ENCODE data around the gene PARVA.

PARVA gene

DNA sequence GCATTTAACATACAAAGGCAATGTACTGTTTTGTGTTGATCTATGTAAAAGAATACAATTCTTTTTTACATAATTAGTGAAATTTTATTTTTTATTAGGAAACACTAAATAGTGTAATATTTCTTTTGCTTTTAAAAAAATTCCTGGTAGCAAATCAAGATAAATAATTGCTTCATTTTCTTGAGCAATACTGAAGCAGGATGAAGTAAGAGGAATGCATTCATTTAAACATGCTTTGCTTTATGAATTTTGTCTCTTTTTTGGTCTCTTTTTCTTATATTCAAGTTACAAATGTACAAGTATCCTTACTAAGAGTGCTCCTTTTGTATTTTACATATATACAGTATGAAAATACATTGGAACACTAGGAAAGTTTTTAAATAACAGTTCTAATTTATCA is 152.4 kb downstream of the PARVA start:
- no peaks in the 10 kb centered on the region for H3K36me3 Mint-ChIP-seq
- no peak overlapping the region for H3K27ac Mint-ChIP-seq
- H3K27me3 Mint-ChIP-seq = no peaks in the 10 kb centered on the region
- no peak for ATAC-seq (ENCODE audit: low read depth)
- no peaks in the 10 kb centered on the region for H3K9me3 Mint-ChIP-seq
- no peak overlapping the region for H3K4me3 Mint-ChIP-seq
- no peak for DNase-seq (ENCODE audit: low spot score in 2 of 2)
- no peaks in the 10 kb centered on the region for H3K4me1 Mint-ChIP-seq

DNA sequence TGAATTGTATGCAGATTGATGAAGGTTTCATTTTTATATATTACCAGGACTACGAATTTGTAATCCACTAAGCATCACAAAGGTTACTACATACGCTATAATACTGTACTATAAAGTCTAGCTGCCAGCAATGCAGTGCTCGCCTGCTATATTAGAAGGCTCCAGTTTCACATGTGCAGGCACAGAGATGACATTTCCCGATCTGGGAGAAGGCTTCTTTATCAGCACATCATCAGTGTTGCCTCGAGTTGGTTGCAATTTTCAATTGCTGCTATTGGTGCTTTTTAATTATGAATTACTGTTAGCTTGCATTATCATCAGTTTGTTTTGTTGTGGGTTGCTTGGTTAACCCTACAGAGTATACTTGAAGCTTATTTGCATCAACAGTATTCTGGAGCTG is 153.6 kb downstream of the PARVA start:
- H3K9me3 Mint-ChIP-seq = no peaks in the 10 kb centered on the region
- no peak for ATAC-seq (ENCODE audit: low read depth)
- H3K4me1 Mint-ChIP-seq = no peaks in the 10 kb centered on the region
- H3K27me3 Mint-ChIP-seq = no peaks in the 10 kb centered on the region
- no peak overlapping the region for H3K27ac Mint-ChIP-seq
- no peak for DNase-seq (ENCODE audit: low spot score in 2 of 2)
- H3K4me3 Mint-ChIP-seq = no peak overlapping the region
- H3K36me3 Mint-ChIP-seq = no peaks in the 10 kb centered on the region

DNA sequence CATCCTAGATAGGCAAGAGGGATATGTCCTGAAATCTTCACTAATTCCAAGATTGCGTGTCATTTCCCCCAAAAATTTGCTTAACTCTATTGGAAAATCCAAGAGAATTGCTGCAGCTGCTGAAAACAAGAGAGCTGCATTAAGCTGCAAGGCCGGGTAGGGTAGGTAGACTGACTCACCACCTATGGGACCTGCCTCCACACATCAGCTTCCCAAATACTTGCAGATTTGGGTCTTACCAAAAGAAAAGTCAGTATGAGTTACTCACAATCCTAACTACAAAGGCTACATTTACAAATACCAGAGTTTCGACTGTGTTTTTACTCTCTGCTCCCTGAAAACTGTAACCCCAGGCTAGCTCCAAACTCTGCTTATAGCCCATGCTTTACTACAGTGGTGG is 154.3 kb downstream of the PARVA start:
- H3K4me3 Mint-ChIP-seq = no peak overlapping the region
- H3K27me3 Mint-ChIP-seq = peaks cover 4% of the 10 kb centered on the region
- H3K36me3 Mint-ChIP-seq = no peaks in the 10 kb centered on the region
- no peaks in the 10 kb centered on the region for H3K4me1 Mint-ChIP-seq
- H3K27ac Mint-ChIP-seq = no peak overlapping the region
- H3K9me3 Mint-ChIP-seq = no peaks in the 10 kb centered on the region
- ATAC-seq (ENCODE audit: low read depth) = no peak
- no peak for DNase-seq (ENCODE audit: low spot score in 2 of 2)

GRCh38 chr11:12532580-12532979 is 155.2 kb downstream of the PARVA start:
- no peaks in the 10 kb centered on the region for H3K4me1 Mint-ChIP-seq
- H3K9me3 Mint-ChIP-seq = no peaks in the 10 kb centered on the region
- H3K4me3 Mint-ChIP-seq = no peak overlapping the region
- H3K27ac Mint-ChIP-seq = no peak overlapping the region
- no peaks in the 10 kb centered on the region for H3K36me3 Mint-ChIP-seq
- ATAC-seq (ENCODE audit: low read depth) = no peak
- H3K27me3 Mint-ChIP-seq = peaks cover 7% of the 10 kb centered on the region
- DNase-seq (ENCODE audit: low spot score in 2 of 2) = no peak

DNA sequence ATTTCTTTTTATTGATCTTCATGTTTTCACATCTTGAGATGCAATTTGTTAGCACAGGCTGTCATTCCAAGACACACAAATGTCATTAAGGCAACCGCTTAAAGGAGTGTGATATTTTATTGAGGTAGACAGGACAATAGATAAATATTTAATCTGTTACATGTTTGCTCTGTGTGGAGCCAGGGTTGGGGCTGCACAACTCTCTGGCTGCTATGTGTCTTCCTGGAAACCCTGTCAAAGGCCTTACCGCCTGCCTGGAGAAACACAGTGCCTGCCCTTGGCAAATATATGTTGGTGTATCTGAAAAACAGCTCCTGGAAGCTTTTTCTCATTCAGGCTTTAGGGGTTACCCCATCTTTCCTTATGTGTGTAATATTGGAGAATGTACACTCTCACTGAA is 157.2 kb downstream of the PARVA start:
- DNase-seq (ENCODE audit: low spot score in 2 of 2) = no peak
- ATAC-seq (ENCODE audit: low read depth) = no peak
- no peak overlapping the region for H3K27ac Mint-ChIP-seq
- H3K27me3 Mint-ChIP-seq = peaks cover 10% of the 10 kb centered on the region
- no peaks in the 10 kb centered on the region for H3K4me1 Mint-ChIP-seq
- no peak overlapping the region for H3K4me3 Mint-ChIP-seq
- no peaks in the 10 kb centered on the region for H3K36me3 Mint-ChIP-seq
- no peaks in the 10 kb centered on the region for H3K9me3 Mint-ChIP-seq

DNA sequence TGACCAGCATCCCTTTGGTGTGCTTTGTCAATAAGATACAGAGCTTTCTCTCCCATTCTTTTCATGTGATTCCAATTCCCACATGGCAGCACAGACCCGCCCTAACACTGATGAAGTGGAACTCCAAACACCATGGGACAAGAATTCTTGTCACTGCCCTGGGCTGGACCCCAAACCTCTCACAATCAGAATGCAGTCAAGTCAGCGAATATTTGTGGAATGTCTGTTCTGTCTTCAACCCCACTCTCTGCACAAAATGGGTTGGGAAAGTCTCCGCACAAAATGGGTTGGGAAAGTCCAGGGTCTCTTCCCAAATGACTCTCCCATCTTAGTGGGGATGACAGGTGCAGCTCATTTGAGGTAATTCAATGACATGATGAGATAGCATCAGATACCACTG is 157.9 kb downstream of the PARVA start:
- Mint-ChIP-seq H3K4me3 (no peak overlapping the region), H3K27ac (no peak overlapping the region), H3K4me1 (no peaks in the 10 kb centered on the region), H3K36me3 (no peaks in the 10 kb centered on the region), H3K9me3 (no peaks in the 10 kb centered on the region), H3K27me3 (peaks cover 10% of the 10 kb centered on the region)
- ATAC-seq (ENCODE audit: low read depth) (no peak), DNase-seq (ENCODE audit: low spot score in 2 of 2) (no peak)

GRCh38 chr11:12536566-12536965 is 159.2 kb downstream of the PARVA start:
- Mint-ChIP-seq H3K4me1 (no peaks in the 10 kb centered on the region), H3K27ac (no peak overlapping the region), H3K27me3 (peaks cover 10% of the 10 kb centered on the region), H3K9me3 (no peaks in the 10 kb centered on the region), H3K4me3 (no peak overlapping the region), H3K36me3 (no peaks in the 10 kb centered on the region)
- no peak for DNase-seq (ENCODE audit: low spot score in 2 of 2)
- no peak for ATAC-seq (ENCODE audit: low read depth)

GRCh38 chr11:12537778-12538401 is 160.5 kb downstream of the PARVA start:
- Mint-ChIP-seq H3K36me3 (no peaks in the 10 kb centered on the region), H3K9me3 (no peaks in the 10 kb centered on the region)

GRCh38 chr11:12538889-12539421 is 161.6 kb downstream of the PARVA start:
- H3K4me1 Mint-ChIP-seq = no peaks in the 10 kb centered on the region
- ATAC-seq (ENCODE audit: low read depth) (no peak), DNase-seq (ENCODE audit: low spot score in 2 of 2) (no peak)
- peaks cover 15% of the 10 kb centered on the region for H3K27me3 Mint-ChIP-seq
- no peaks in the 10 kb centered on the region for H3K36me3 Mint-ChIP-seq
- no peaks in the 10 kb centered on the region for H3K9me3 Mint-ChIP-seq
- no peak overlapping the region for H3K27ac Mint-ChIP-seq
- no peak overlapping the region for H3K4me3 Mint-ChIP-seq

More at GRCh38 chr11:12537778-12538401, 160.5 kb downstream of the PARVA start:
- no peak overlapping the region for H3K27ac Mint-ChIP-seq
- ATAC-seq (ENCODE audit: low read depth) (no peak), DNase-seq (ENCODE audit: low spot score in 2 of 2) (no peak)
- no peak overlapping the region for H3K4me3 Mint-ChIP-seq
- H3K4me1 Mint-ChIP-seq = no peaks in the 10 kb centered on the region
- peaks cover 10% of the 10 kb centered on the region for H3K27me3 Mint-ChIP-seq

DNA sequence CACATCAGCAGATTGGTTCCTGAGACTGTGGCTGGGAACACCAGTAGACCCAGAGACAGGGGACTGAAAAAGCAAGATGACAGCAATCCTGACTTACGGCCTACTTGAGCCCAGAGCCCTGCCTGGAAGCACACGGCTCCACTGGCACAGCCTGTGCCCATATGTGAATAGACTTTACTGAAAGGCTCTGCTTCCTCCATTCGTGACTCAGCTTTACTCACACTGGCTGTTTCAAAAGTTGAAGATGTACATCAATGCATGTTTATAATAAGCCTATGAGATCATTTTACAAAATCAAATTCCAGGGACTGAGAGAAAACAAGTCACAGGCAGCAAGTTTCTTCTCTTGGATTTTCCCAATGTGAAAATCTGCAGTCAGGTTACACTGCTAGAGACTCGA is 162.2 kb downstream of the PARVA start:
- H3K27me3 Mint-ChIP-seq = peaks cover 15% of the 10 kb centered on the region

DNA sequence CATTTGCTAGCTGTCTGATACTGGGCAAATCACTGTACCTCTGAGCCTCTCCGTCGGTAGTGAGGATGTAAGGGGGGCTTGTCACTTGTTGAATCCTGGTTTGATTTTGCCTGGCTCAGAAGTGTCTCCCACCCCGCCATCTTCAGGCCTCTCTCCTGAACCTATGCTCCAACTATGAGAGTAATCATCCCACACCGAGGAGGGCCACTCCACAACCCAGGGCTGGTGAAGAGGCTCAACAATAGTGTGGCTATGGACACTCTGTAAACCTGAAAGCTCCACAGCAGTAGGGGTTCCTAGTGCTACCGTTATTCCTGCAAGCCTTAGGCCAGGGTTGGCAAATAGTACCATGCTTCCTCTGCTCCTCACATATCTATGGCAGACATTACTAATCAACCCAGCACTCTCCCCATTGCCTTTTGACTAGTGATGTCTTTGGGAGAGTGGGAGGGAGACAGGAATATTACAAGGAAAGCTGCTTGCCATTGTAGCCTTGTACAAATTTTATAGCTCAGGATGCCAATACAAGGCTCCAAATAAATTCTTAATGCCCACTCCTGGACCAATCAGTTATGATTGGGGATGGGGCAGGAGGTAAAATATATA is 162.8 kb downstream of the PARVA start:
- H3K36me3 Mint-ChIP-seq = no peaks in the 10 kb centered on the region
- H3K9me3 Mint-ChIP-seq = no peaks in the 10 kb centered on the region
- H3K4me3 Mint-ChIP-seq = no peak overlapping the region

More for the DNA sequence above, 162.2 kb downstream of the PARVA start:
- Mint-ChIP-seq H3K9me3 (no peaks in the 10 kb centered on the region), H3K36me3 (no peaks in the 10 kb centered on the region), H3K4me1 (no peaks in the 10 kb centered on the region), H3K4me3 (no peak overlapping the region), H3K27ac (no peak overlapping the region)
- ATAC-seq (ENCODE audit: low read depth) (no peak), DNase-seq (ENCODE audit: low spot score in 2 of 2) (no peak)

GRCh38 chr11:12540913-12541582 is 163.7 kb downstream of the PARVA start:
- Mint-ChIP-seq H3K27ac (no peak overlapping the region), H3K9me3 (no peaks in the 10 kb centered on the region), H3K4me1 (no peaks in the 10 kb centered on the region), H3K27me3 (peaks cover 15% of the 10 kb centered on the region), H3K36me3 (no peaks in the 10 kb centered on the region), H3K4me3 (no peak overlapping the region)
- ATAC-seq (ENCODE audit: low read depth) = no peak
- no peak for DNase-seq (ENCODE audit: low spot score in 2 of 2)

More for the DNA sequence above, 162.8 kb downstream of the PARVA start:
- H3K27me3 Mint-ChIP-seq = peaks cover 15% of the 10 kb centered on the region
- DNase-seq (ENCODE audit: low spot score in 2 of 2) (no peak), ATAC-seq (ENCODE audit: low read depth) (no peak)
- H3K27ac Mint-ChIP-seq = no peak overlapping the region
- no peaks in the 10 kb centered on the region for H3K4me1 Mint-ChIP-seq

DNA sequence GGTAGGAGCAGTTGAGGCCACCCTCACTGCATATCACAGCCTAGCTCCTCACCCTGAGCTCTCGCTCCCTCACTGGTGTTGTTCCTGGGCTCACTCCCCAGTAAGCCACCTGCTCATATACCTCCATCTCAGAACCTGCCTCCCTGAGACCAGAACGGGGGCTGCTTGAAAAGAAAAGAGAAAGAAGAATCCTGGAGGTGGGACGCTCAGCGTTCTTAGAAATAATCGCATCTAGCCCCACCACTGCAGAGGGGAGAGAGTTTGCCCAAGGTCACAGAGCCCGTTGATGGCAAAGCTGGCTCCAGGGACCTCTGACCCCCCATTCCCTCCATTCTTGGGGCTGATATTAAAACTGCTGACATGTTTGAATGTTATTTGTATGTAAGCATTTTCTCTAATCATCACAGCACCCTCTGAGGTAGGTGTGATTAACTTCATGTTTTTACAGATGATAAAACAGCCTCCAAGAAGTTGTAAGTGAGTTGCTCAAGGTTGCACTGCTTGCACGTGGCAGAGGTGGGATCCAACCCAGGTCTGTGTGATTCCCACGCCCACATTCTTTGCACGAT is 164.3 kb downstream of the PARVA start:
- Mint-ChIP-seq H3K27me3 (peaks cover 11% of the 10 kb centered on the region), H3K9me3 (no peaks in the 10 kb centered on the region), H3K4me1 (no peaks in the 10 kb centered on the region), H3K4me3 (no peak overlapping the region), H3K27ac (no peak overlapping the region), H3K36me3 (no peaks in the 10 kb centered on the region)
- ATAC-seq (ENCODE audit: low read depth) (no peak), DNase-seq (ENCODE audit: low spot score in 2 of 2) (no peak)

DNA sequence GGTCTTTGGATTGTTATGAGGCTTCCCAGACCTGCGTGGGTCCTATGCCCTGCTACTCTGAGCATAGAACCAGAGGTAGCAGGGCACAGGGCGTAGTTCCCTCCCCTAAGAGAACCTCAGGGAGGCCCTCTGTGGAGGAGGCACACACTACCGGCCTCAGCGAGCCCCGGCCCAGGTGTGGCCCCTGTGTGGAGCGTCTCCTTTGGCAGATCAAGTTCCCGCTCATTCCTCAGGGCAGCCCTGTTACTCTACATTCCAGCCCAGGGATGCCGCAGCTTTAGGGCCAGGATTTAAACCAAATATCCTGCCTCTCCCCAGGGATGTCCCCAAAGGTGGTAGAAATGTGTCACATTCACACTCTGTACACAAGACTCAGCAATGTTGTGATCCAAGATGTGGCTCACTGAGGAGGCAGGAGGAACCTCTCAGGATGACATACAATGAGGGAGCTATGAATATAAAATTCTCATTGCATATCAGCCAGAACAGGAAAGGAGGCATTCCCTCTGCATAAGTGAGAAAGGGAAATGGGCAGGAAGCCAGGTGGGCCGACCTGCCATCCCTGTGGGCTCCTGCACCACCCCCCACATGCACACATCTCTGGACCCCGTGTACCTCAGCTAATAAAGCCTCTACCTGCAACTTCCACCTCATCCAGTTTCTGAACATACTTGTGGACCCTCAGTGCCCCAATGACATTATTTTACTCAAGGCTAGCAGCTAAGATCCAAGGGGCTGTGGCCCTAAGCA is 165.0 kb downstream of the PARVA start:
- ATAC-seq (ENCODE audit: low read depth) = no peak
- no peak for DNase-seq (ENCODE audit: low spot score in 2 of 2)
- Mint-ChIP-seq H3K27ac (no peak overlapping the region), H3K4me1 (no peaks in the 10 kb centered on the region), H3K36me3 (no peaks in the 10 kb centered on the region), H3K9me3 (no peaks in the 10 kb centered on the region), H3K4me3 (no peak overlapping the region), H3K27me3 (peaks cover 8% of the 10 kb centered on the region)
